GM18502 (cell line): ENCODE results near the gene TKT.

Experiments used
- ATAC-seq: cut with Tn5 transposase; IDR thresholded peaks from one replicate; pipeline ENCODE4 v1.9.1; 2021; ENCODE audit warnings: mild to moderate bottlenecking; ENCODE audit not compliant: unreplicated experiment, poor library complexity

TKT gene

DNA sequence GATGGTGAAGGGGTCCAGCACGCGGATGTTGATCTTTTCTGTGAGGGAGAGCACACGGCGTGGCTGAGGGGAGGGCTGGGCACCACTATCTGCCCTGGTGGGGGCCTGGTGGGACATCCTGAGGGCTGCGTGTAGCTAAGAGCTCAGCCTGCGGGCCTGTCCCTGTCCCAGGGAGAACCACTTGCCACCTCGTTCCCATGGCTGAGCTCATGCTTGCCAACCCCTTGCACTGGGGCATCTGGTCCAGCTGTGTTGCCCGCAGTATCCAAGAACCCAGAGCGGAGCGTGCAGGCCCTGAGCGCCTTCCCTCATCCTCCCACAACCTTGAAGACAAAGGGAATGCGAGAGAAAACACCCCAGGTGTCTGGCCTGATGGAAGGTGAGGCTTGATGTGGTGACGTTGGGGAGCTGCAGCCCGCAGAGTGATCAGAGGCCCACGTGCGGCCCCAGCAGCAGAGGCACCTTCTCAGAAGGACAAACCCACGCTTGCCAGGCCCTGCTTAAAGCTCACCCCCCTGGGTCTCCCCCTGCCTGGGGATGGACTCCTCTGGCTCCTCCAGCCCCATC, 28.9 kb downstream of the TKT start:
- no peak for ATAC-seq

DNA sequence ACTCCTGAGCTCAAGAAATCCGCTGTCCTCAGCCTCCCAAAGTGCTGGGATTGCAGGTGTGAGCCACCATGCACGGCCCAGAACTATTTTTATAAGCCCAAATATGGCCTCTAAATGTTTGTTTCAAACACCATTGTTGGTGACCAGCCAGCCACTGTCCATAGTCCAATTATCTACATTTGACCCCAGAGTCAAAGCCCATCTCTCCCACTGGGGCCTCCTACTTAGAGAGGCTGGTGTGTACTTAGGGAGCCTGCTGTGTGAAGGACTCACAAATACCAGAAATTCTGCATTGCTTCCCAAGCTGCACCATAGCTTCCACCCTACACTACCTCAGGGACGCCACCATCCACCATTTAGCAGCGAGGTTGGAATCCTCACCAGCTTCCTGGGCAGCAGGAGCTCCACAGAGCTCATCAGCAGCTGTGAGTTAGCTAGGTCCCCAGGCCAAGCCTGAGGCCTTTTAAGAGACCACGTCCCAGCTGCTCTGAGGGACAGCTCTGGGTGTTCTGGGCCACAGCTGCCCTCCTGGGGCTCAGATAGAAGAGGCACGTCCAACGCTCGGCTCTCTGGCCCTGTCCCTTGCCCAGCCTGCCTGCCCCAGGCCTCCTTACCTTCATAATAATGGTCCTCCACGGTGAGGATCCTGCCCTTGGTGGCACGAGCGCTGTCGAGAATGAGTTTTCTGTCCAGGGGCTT, 29.5 kb downstream of the TKT start:
- ATAC-seq, result no peak

DNA sequence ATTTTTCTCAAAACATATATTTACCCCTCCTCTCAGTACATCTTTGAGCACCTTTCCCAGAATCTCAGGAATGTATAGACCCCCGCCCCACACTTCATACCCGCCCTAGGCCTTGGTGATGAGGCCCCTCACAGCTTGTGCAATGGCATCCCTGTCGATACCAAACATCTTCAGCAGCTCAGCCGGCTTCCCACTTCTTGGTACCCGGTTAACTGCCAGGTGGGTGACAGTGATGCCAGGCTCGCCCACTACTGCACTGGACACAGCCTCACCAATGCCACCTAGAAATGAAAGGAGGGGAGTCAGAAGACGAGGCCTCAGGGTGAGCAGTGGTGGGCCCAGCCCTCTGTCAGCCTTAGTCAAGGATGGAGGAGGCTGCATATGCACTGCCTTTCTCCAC, 30.2 kb downstream of the TKT start:
- ATAC-seq, result no peak

DNA sequence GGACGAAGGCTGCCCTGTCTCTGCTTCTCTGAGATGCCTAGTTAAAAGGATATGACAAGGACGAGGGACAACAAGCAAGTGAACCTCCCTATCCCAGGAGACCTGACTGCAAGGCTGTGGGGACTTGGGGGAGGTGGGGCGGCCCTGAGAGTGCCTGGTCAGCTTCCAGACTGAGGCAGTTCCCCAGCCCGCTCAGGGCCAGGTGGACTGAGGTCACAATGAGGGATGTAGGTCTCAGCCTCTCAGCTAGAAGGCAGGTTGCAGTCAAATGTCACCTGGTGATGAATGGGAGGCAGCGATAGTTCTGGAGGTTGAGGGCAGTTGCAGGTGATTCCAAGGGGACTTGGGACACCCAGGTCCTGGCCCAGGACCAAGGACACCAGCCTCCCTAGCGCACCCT, 30.6 kb downstream of the TKT start:
- ATAC-seq, result no peak

DNA sequence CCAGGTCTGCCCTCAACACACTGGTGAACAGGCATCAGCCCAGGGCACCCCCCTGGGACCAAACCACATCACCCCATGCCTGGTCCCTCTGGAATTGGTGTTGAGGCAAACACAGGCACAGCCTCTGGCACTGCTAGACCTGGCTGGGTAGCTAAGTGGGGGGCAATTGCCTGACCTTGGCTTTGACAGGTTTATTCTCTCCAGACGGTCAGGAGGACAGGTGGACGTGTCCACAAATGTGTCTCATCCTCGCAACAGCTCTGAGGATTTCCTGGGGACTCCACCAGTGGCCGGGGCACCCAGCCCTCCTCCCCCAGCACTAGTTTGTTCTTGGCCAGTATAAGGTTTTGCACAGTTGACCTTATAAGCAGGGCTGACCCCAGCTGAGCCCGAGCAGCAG, 31.3 kb downstream of the TKT start:
- ATAC-seq, result no peak

DNA sequence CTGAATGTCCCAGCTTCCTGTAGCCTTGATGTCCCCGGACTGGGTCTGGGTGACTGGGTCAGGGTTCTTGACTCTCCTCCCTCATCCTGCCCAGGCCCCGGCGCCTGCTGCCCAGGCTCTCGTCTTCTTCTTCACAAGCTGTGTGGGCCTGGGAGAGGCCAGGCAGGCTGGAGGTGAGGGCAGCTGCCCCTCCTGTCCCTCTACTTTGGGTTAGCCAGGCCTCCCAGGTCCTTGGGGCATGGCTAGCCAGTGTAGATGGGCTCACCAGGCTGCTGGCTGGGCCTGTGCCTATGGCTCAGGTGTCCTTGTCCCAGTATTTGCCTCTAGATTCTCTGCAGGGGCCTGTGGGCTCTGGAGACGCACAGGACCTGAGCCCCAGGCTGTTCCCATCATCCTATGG, 31.8 kb downstream of the TKT start:
- no peak for ATAC-seq

DNA sequence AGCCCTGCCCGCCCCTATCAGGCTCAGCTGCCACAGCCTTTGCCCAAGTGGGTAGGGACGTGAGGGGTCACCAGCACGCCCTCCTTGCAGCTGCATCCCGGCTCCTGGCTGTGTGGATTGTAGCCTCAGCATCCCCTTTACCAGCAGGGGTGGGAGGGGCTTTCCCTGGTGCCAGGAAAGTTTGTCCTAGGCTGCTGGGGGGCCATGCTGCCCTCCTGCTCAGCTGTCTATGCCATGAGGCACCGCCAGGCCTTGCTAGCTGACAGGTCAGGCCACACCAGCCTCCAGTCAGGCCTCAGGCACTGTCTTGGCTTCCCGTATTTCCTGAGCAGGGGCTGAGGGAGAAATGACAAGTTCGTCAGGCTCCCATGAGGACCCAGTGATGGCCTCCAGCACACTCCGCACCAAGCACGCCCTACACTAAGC, 32.3 kb downstream of the TKT start:
- ATAC-seq, result no peak

DNA sequence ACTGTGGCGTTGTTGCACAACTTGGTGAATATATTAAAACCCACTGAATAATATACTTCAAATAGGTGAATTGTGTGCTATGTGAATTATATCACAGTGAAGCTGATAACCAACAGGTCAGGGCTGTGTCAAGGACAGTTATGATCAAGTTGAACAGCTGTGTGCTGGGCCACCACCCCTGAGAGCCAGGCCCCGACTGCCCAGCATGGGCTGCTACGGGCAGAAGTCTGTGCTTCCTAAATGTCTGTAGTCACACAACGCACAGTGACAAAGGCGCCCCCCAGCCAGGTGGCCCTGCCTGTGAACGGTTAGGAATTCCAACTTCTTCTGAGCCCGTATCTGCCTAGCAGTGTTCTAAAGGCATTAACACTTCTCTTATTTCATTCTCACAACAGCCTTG, 32.8 kb downstream of the TKT start:
- ATAC-seq, result no peak

DNA sequence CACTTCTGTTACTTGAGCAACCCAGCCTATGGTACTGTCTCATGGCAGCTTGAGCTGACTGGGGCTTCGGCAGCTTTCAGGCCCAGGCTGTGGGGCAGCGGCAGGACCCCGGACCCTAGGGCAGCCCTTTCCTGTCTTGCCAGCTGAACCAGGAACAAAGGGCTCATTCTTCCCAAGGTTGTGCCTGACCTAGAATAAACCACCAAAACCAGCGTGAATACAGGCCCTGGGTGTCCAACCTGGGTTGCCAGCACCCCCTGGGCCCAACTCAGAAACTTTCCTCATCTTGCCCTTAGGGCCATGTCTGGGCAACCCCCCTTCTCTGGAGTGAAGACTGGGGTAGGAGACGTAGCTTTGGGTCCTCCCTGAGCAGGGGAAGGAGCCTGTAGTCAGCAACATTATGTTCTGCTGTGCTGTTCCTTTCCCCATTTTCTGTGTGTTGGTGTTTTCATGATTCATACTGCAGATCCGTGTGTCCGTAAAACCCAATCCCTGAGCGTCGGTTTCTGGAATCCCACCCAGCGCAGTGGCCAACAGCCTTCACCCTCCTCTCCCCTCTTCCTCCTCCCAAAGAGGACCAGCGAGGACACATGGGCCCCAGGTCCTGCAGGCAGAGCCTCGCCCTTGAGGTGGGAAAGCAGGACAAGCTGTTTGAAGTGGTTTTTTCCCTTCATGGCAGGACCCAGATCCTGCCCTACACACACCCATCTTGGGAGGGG, 33.5 kb downstream of the TKT start:
- no peak for ATAC-seq

DNA sequence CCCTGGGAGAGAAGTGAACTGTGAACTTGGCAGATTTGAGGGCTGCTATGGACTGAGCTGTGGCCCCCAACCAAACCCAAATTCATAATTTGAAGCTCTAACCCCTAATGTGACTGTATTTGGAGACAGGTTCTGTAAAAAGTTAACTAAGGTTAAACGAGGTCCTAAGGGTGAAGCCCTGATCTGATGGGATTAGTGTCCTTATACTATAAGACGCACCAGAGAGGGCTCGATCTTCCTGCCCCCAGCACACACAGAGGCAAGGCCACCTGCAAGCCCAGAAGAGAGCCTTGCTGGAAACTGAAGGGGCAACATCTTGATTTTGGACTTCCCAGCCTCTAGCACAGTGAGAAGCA, 34.0 kb downstream of the TKT start:
- no peak for ATAC-seq

DNA sequence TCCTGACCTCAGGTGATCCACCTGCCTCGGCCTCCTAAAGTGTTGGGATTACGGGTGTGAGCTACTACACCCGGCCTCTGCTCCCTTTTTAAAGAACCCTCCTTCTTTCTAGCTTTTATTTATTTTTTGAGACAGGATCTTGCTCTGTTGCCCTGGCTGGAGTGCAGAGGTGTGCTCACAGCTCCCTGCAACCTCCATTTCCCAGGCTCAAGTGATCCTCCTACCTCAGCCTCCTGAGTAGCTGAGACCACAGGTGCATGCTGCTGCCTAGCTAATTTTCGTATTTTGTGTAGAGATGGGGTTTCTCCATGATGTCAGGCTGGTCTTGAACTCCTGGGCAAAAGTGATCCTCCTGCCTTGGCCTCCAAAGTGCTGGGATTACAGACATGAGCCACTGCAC, 34.5 kb downstream of the TKT start:
- ATAC-seq, result no peak

DNA sequence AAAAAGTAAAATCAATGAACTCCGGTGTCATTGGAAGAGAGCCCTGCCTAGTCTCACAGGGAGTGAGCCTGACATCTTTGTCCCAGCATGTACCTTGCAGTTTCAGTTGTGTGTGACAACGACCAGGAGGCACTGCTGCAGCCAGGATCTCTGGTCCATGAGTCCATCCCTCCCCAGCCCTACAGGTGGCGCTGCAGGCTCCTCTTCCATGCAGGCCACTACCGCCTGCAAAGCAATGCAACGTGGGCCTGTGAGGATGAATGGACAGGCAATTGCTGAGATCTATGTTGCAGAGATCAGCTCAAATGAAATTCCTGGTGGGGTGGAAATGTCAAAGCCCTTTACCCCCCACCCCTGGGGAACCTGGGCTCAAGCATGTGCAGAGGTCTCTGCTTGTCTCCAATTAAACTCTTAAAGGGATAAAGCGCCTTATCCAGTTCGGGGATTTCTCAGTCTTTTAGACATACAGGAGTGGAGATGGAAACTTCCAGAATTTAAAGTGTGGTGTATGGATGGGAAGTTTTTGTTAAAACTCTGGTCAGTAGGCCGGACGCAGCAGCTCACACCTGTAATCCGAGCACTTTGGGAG, 35.8 kb downstream of the TKT start:
- ATAC-seq, result peak; percentile 80

DNA sequence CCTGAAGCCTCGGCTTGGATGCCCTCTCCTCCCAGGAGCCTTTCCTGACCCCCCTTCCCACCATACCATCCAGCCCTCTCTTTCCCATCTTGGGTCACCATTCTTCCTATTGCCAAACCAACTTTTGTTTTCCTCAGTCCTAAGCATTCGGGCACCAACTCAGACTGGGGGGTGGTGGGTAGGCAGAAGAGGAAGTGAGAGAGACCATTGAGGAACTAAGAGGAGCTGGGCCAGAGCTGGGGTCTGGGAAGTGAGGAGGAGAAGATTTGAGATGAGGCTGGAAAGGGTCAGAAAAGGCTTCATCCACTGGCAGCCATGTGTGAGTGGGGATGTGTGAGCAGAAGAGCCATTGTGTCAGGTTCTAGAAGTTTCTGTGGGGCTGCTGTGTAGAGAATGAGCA, 37.7 kb downstream of the TKT start:
- ATAC-seq, result peak; percentile 43

DNA sequence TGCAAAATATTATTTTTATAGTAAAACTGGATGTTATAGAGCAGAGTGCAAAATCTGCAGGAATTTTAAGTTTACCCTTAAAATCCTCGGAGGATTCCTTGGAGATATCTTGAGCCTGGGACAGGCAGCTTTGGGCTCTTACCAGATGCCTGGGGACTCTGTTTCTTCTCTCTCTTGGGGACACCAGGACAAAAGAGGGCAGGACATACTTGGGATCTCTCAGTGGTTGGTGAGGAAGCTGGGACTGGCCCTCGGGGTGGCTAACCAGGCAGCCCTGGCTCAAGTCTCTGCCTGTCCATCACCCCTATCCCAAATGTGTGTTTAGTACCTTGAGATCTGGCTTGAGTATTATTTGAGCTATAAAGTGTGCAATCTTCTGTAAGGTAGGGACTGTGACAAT, 38.6 kb downstream of the TKT start:
- no peak for ATAC-seq

DNA sequence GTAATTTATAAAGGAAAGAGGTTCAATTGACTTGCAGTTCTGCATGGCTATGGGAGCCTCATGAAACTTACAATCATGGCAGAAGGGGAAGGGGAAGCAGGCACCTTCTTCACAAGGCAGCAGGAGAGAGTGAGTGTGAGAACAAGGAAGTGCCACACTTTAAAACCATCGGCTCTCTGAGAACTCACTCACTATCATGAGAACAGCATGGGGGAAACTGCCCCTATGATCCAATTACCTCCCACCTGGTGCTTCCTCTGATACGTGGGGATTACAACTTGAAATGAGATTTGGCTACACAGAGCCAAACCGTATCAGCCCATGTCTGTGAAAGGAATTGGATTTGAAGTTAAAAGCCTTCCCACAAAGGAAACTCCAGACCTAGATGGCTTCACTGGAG, 39.1 kb downstream of the TKT start:
- ATAC-seq, result no peak

DNA sequence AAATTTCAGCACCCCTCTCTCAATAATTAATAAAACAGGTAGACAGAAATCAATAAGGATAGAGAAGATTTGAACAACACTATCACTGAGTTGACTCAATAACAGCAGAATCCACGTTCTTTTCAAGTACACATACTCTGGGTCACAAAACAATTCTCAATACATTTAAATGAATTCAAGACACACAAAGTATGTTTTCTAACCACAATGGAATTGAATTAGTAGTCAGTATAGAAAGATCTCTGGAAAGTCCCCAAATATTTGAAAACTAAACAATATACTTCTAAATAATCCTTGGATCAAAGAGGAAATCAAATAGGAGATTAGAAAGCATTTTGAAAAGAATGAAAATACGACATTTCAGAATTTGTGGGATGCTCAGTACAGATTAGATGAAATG, 40.0 kb downstream of the TKT start:
- no peak for ATAC-seq

DNA sequence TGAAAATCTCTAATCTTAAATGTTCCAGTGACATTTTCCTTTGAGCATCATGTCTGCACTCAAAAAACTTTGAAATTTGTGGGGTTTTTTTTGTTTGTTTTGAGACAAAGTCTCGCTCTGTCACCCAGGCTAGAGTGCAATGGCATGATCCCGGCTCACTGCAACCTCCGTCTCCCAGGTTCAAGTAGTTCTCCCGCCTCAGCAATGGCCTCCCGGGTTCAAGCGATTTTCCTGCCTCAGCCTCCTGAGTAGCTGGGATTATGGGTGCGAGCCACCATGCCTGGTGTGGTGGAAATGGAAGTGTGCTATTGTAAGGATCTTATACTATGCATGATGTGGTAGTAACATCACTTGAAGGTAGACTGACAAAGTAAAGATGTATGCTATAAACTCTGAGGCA, 42.5 kb downstream of the TKT start:
- no peak for ATAC-seq

DNA sequence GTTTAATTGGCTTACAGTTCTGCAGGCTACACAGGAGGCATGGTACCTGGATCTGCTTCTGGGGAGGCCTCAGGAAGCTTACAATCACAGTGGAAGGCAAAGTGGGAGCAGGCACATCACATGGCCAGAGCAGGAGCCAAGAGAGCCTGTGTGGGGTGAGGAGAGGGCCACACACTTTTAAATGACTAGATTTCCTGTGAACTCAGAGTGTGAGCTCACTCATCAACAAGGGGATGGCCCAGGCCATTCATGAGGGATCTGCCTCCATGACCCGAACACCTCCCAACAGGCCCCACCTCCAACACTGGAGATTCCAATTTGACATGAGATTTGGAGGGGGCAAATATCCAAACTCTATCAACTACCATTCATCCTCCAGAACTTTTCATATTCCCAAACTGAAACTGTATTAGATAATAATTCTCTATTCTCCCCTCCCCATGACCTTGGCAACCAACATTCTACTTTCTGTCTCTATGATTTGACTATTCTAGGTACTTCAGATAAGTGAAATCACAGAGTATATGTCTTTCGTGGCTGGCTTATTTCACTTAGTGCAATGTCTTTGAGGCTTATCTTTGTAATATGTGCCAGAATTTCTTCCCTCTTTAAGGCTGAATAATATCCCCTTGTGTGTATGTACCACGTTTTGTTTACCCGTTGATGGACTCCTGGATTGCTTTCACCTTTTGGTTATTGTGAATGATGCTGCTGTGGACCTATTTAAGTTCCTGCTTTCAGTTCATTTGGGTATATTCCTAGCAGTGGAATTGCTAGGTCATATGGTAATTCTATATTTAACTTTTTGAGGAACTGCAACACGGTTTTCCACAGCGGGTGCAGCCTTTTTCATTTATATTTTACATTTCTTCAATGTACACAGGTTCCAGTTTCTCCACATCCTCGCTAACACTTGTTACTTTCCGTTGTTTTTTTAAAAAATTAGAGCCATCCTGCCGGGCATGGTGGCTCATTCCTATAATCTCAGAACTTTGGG, 43.8 kb downstream of the TKT start:
- ATAC-seq, result no peak

DNA sequence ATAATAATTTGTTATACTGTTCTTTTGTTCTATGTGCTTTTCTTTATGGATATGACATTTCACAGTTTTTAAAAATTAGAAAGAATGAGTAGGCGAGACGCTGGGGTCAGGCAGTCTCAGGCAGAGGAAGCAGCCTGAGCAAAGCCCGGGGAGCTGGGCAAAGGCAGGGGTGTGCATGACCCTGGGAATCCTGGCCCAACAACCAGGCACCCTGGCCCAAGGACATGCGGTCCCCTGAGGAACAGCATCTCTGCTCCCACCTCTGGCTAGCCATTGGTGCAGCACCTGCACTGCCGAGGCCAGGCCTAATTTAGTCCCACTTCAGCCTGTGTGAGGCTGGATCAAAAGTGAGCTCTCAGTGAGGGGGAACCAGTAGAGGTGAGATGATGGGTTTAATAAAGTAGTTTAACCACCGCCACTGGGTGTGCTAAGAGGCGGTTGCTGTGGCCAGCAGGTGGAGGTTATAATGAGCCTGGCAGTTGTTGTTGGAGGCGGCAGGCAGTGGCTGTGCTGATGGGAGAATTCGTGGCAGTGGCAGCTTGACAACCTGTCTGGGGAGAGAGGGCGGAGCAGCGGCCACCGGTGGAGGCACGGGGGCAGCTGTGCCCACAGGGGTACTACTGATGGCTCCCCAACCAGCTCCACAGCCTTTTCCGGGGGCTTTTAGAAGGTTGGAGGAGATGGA, 53.3 kb downstream of the TKT start:
- ATAC-seq, result no peak
